Measurements from ENCODE around the gene BSDC1. TPM values are rescaled to one million over a fixed set of nuclear protein-coding genes. Genes with fewer than 3 reads are reported as not detected.
"Not testable (repeated sequence)": the region's sequence is repeated elsewhere in the genome, so short reads cannot be mapped to it uniquely, and the experiment has no call there.

The BSDC1 gene
- total RNA-seq, 2 experiments from 2014 or later, result 26.5 to 31.2 TPM

DNA sequence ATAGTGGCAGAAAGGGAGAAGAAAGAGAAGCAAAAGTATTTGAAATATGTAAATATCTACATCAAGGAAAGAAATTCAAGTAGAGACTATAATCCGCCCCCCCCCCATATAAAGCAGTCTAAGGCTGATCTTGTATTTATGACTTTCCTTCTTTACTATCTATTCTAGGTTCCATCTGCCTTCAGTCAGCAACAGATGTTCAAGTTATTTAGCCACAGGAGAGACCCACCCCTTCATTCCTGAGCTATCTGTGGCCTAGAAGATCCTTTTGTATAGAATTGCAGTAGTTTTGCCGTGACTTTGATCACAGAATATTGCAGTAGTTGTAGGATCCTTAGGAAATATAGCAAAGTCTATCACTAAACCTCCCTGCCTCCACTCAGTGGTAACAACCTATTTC is 10.7 kb upstream of the BSDC1 start:
- Mint-ChIP-seq H3K36me3 (no peaks in the 10 kb centered on the region), H3K27me3 (no peaks in the 10 kb centered on the region), H3K9me3 (no peaks in the 10 kb centered on the region), H3K4me3 (no peak overlapping the region), H3K4me1 (peaks cover 2% of the 10 kb centered on the region), H3K27ac (no peak overlapping the region)
- DNase-seq, result no peak

DNA sequence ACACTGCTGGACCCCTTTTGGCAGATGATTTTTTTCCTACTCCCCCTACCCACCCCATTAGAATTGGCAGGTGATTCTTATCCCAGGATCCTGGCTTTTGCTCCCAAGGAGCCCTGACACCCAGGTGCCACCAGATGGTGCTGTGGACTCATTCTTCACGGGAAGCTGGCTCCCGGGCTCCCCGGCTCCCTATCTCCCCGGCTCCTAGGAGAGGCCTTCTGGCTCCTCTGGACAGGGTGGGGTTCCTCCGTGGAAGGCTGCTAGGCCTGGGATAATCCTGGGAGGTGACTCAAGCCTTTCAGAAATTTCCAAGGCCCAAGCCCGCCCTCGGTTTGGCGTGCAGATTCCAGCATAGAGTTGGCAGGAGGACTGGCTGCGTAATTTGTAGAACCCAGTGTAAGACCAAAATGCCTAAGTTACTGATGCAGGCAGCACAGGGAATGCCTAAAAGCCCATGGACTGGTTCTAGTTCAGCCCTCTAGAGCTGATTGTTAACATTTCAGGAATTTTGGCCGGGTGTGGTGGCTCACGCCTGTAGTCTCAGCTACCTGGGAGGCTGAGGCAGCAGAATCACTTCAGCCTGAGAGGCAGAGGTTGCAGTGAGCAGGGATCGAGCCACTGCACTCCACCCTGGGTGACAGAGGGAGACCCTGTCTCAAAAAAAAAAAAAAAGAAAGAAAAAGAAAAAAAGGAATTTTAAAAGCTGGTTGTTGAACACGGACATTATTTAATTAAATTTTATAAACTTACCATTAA is 6.8 kb upstream of the BSDC1 start:
- peak; percentile 48 for DNase-seq
- no peak overlapping the region for H3K27ac Mint-ChIP-seq
- H3K27me3 Mint-ChIP-seq, result no peaks in the 10 kb centered on the region
- H3K9me3 Mint-ChIP-seq, result peaks cover 2% of the 10 kb centered on the region
- H3K36me3 Mint-ChIP-seq, result no peaks in the 10 kb centered on the region
- H3K4me3 Mint-ChIP-seq, result no peak overlapping the region
- peaks cover 2% of the 10 kb centered on the region for H3K4me1 Mint-ChIP-seq

DNA sequence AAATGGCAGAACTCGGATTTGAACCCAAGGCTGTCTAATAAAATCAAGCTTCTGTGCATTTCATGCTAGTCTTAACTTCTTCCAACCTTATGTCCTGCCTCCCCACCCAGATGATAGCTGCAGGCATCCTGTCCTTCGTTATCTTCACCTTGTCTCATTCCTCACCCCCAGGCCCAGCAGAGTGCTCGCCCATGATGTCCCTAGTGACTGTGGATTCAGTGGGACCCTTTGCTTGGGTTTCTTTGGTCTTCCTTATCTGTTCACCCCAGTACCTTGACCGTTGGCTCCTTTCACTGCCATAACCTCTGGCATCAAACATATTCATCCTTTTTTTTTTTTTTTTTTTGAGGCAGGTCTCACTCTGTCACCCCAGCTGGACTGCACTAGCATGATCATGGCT is 5.6 kb upstream of the BSDC1 start:
- H3K27ac Mint-ChIP-seq, result no peak overlapping the region
- no peak for DNase-seq
- peaks cover 2% of the 10 kb centered on the region for H3K9me3 Mint-ChIP-seq
- no peaks in the 10 kb centered on the region for H3K27me3 Mint-ChIP-seq
- H3K4me1 Mint-ChIP-seq, result peaks cover 5% of the 10 kb centered on the region
- no peak overlapping the region for H3K4me3 Mint-ChIP-seq
- H3K36me3 Mint-ChIP-seq, result no peaks in the 10 kb centered on the region

DNA sequence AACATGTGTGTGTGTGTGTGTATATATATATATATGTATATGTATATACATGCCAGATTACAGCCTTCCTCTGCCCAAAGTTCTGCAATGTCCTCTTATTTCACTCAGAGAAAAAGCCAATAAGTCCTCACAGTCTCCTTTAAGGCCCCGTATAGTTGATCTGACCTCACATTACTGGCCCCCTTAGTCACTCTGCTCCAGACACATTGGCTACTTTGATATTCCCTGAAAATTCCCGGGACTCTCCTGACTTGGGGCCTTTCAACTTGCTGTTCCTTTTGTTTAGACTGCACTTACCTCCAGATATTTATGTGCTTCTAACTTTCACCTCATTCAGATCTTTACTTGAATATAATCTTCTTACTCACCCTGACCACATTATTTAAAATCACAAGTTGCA is 4.2 kb upstream of the BSDC1 start:
- peaks cover 2% of the 10 kb centered on the region for H3K9me3 Mint-ChIP-seq
- H3K27ac Mint-ChIP-seq, result no peak overlapping the region
- peaks cover 9% of the 10 kb centered on the region for H3K4me1 Mint-ChIP-seq
- H3K27me3 Mint-ChIP-seq, result no peaks in the 10 kb centered on the region
- H3K4me3 Mint-ChIP-seq, result no peak overlapping the region
- H3K36me3 Mint-ChIP-seq, result peaks cover 2% of the 10 kb centered on the region
- no peak for DNase-seq

DNA sequence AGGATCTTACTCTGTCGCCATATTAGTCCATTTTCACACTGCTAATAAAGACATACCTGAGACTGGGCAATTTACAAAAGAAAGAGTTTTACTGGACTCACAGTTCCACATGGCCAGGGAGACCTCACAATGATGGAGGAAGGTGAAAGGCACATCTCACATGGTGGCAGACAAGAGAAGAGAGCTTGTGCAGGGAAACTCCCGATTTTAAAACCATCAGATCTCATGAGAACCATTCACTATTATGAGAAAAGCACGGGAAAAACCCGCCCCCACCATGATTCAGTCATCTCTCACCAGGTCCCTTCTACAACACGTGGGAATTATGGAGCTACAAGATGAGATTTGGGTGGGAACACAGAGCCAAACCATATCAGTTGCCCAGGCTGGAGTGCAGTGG is 2.3 kb upstream of the BSDC1 start:
- H3K27ac Mint-ChIP-seq, H3K27me3 Mint-ChIP-seq, DNase-seq, H3K36me3 Mint-ChIP-seq, H3K9me3 Mint-ChIP-seq, H3K4me3 Mint-ChIP-seq: not testable (repeated sequence)
- peaks cover 19% of the 10 kb centered on the region for H3K4me1 Mint-ChIP-seq

DNA sequence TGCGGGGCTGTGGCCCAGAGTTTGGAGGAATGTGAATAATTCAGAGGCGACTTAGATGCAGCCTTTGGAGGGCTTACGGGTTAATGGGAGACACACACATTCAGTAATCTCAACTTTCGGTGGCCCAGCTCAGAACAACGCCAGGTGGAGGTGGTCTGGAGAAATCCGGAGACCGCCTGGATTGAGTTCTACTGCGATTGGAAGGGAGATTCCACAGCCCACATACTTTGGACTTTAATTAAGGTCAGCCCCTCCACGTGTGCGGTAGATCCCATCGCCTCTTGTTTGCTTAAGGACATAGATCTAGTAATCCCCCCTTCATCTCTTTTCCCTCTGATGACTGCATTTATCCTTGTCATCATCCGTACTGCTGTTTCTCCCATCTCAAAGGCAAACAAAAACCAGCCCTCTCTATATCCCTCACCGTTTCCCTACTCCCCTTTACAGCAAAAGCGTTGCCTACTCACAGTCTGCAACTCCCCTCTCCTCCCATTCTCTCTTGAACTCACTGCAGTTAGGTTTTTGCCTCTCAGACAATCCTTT is 720 bp upstream of the BSDC1 start:
- no peak for DNase-seq

DNA sequence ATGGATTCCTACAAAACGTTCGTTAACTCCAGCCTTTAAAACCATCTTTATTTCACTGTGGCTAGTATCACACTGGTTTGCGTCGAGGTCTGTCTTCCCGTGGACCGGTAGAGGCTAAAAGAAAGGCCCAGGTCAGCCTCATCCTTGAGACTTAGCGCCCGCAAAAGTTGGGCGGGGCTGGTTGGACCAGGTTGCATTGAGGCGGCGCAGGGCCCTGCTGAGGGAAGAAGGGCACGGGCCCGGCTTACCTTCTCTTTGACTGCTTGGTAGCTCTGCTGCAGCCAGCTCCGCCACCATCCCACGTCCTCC is 455 bp downstream of the BSDC1 start:
- DNase-seq, result peak; percentile 44
- no peaks in the 10 kb centered on the region for H3K27me3 Mint-ChIP-seq

More for the DNA sequence above, 720 bp upstream of the BSDC1 start:
- H3K4me3 Mint-ChIP-seq, result peak overlapping the region; percentile 100
- peak overlapping the region; percentile 96 for H3K27ac Mint-ChIP-seq
- H3K4me1 Mint-ChIP-seq, result peaks cover 18% of the 10 kb centered on the region
- no peaks in the 10 kb centered on the region for H3K27me3 Mint-ChIP-seq
- peaks cover 2% of the 10 kb centered on the region for H3K9me3 Mint-ChIP-seq
- peaks cover 3% of the 10 kb centered on the region for H3K36me3 Mint-ChIP-seq

DNA sequence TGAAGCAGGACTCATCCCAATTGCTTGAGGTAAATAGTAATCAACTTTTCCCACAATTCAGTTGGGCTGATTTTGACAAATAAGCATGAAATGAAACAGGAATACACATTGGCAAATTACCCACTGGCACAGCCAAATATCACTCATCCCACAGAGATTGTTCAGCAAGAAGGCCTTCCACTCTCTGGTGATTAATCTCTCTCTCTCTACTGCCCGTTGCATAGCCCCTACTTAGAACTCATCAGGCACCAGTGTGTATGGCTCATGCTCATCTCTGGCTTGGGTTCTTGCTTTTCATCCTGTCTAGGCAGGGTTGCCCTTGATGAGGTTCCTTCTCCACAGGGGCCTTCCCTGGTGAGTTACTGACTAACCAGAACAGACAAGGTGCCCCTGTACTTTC is 1.1 kb downstream of the BSDC1 start:
- H3K27ac Mint-ChIP-seq, result peak overlapping the region; percentile 96
- H3K4me3 Mint-ChIP-seq, result peak overlapping the region; percentile 100
- peaks cover 3% of the 10 kb centered on the region for H3K36me3 Mint-ChIP-seq
- H3K9me3 Mint-ChIP-seq, result peaks cover 2% of the 10 kb centered on the region
- peak; percentile 4 for DNase-seq
- H3K4me1 Mint-ChIP-seq, result peaks cover 18% of the 10 kb centered on the region
- no peaks in the 10 kb centered on the region for H3K27me3 Mint-ChIP-seq

More for the DNA sequence above, 455 bp downstream of the BSDC1 start:
- peaks cover 2% of the 10 kb centered on the region for H3K9me3 Mint-ChIP-seq
- peak overlapping the region; percentile 96 for H3K27ac Mint-ChIP-seq
- H3K4me3 Mint-ChIP-seq, result peak overlapping the region; percentile 100
- peaks cover 3% of the 10 kb centered on the region for H3K36me3 Mint-ChIP-seq
- H3K4me1 Mint-ChIP-seq, result peaks cover 18% of the 10 kb centered on the region

DNA sequence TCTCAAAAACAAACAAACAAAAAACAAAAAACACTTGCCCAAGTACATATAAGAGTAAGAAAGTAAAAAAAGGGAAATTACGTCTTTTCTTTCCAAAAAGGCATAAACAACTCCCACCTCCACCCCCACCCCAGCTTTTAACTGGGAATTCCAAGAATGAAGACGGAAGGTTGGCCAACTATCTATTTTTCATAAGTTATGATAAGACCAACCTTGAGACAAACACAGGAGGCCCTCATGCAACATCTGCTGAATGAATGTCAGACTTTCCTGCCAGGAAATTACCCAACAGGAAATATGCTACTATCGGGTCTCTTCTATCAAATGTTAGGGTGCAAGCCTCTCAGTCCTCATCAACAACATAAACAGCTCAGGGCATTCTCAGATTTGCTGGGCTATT is 1.9 kb downstream of the BSDC1 start:
- H3K4me3 Mint-ChIP-seq, result peak overlapping the region; percentile 14
- peaks cover 18% of the 10 kb centered on the region for H3K4me1 Mint-ChIP-seq
- no peaks in the 10 kb centered on the region for H3K27me3 Mint-ChIP-seq
- H3K36me3 Mint-ChIP-seq, result peaks cover 3% of the 10 kb centered on the region
- H3K9me3 Mint-ChIP-seq, result peaks cover 2% of the 10 kb centered on the region
- DNase-seq, result no peak
- peak overlapping the region; percentile 34 for H3K27ac Mint-ChIP-seq

DNA sequence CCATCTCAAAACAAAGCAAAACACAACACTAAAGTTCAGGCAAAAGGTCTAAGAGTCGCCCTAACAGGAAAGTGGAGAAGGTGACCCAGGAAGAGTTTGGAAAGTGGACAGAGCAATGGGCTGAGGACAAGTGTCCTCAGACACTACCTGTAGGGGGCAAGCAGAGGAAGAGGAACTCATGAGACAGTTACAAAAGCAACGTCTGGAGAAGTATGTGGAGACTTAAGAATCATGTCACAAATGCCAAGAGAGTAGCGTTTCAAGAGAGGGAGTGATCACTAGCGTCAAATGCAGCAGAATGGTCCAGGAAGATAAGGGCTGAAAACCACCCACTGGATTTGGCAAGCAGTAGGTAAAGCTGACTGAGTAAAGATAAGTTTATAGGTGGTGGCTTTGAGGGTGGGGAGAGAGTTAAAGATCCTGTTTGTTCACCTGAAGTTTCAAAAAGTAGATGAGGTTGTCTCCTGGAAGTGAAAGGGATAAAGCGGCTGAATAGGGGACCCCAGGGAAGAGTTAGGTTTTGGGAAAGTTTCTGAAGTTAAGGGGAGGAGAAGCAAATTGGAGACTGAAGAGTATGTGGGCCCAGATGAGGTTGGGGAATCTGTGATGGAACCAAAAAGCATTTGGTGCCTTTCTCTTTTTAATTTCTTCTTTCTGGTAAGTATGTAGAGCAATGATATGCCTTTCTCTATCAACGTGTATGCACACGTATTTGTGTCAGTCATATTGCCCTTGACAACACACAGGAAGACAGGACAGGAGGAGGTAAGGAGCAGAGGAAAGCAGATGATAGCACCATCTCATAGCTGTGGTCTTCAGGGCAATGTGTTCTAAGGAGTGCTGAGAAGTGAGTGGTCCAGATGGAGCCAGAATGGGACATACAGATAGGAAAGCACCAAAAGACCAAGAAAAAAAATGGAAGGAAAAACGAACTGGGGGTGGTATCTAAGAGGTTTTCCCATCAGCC is 3.1 kb downstream of the BSDC1 start:
- no peak overlapping the region for H3K4me3 Mint-ChIP-seq
- DNase-seq, result no peak
- peaks cover 19% of the 10 kb centered on the region for H3K4me1 Mint-ChIP-seq
- no peaks in the 10 kb centered on the region for H3K9me3 Mint-ChIP-seq
- H3K36me3 Mint-ChIP-seq, result peaks cover 11% of the 10 kb centered on the region
- H3K27me3 Mint-ChIP-seq, result no peaks in the 10 kb centered on the region
- H3K27ac Mint-ChIP-seq, result no peak overlapping the region

DNA sequence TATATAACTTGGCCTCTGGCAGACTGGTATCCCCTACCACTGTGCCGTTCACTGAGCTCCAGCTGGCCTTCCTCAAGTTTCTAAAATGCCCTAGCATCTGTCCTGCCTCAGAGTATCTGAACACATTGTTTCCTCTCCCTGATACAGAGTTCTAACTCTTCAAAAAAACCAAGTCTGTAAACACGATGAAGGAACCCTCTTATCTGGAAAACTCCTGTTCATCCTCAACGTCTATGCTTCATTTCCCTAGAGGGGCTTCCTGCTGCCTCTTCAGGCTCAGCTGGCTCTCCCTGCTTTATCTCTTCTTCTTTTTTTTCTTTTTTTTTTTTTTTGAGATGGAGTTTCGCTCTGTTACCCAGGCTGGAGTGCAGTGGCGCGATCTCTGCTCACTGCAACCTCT is 5.6 kb downstream of the BSDC1 start:
- no peaks in the 10 kb centered on the region for H3K27me3 Mint-ChIP-seq

DNA sequence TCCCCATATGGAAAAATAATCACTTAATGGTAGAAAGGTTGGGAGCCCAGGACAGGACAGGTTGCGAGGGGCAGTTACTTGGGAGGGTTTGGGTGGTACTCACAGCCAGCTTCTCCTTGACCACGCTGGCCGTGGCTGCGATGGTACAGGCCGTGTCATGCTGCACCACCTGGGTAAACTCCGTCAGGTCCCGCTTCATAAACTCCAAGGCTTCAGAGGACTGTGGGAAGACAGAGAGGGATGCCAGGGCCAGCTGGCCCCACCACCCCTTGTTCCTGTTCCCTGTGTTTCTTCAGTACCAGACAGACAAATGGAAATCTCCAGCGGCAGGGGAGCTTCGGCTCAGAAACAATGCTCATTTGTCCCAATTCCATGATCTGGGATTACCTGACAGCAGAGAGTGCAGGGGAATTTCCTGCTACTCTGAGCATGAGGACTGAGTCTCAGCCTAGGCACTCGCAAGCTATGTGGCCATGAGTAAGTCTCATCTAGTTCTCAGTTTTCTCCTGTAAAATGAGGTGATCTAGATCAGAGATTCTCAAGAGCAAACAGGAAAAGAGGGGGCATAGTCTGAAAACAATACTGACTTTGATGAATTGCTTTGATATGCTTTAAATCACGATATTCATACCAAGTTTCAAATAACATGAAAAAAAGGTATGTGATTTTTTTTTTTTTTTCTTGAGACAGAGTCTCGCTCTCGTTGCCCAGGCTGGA is 7.4 kb downstream of the BSDC1 start:
- H3K4me3 Mint-ChIP-seq, result no peak overlapping the region
- no peaks in the 10 kb centered on the region for H3K27me3 Mint-ChIP-seq
- H3K27ac Mint-ChIP-seq, result no peak overlapping the region
- H3K36me3 Mint-ChIP-seq, result peaks cover 12% of the 10 kb centered on the region
- H3K9me3 Mint-ChIP-seq, result no peaks in the 10 kb centered on the region
- peaks cover 2% of the 10 kb centered on the region for H3K4me1 Mint-ChIP-seq
- DNase-seq, result no peak

More for the DNA sequence above, 5.6 kb downstream of the BSDC1 start:
- Mint-ChIP-seq H3K4me1 (peaks cover 14% of the 10 kb centered on the region), H3K4me3 (no peak overlapping the region), H3K9me3 (no peaks in the 10 kb centered on the region), H3K27ac (no peak overlapping the region), H3K36me3 (peaks cover 14% of the 10 kb centered on the region)
- DNase-seq, result no peak

DNA sequence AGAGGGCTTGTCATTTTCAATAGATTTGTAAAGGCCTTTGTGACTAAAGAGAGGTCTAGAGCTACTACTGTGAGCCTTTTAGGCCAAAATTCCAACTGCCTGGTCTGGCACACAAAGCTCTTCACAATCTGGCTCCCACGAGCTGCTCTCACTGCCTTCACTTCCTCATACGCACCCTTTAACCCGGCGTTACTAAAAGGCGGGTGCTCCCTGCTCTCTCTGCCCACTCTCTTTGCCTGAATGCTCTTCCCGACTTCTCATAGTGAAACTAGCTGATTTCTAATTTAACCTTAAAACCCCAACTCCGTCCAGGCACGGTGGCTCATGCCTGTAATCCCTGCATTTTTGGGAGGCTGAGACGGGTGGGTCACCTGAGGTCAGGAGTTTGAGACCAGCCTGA is 14.2 kb downstream of the BSDC1 start:
- H3K4me3 Mint-ChIP-seq, result no peak overlapping the region
- H3K9me3 Mint-ChIP-seq, result no peaks in the 10 kb centered on the region
- H3K36me3 Mint-ChIP-seq, result peaks cover 14% of the 10 kb centered on the region
- no peaks in the 10 kb centered on the region for H3K27me3 Mint-ChIP-seq
- H3K4me1 Mint-ChIP-seq, result no peaks in the 10 kb centered on the region
- no peak overlapping the region for H3K27ac Mint-ChIP-seq
- no peak for DNase-seq

DNA sequence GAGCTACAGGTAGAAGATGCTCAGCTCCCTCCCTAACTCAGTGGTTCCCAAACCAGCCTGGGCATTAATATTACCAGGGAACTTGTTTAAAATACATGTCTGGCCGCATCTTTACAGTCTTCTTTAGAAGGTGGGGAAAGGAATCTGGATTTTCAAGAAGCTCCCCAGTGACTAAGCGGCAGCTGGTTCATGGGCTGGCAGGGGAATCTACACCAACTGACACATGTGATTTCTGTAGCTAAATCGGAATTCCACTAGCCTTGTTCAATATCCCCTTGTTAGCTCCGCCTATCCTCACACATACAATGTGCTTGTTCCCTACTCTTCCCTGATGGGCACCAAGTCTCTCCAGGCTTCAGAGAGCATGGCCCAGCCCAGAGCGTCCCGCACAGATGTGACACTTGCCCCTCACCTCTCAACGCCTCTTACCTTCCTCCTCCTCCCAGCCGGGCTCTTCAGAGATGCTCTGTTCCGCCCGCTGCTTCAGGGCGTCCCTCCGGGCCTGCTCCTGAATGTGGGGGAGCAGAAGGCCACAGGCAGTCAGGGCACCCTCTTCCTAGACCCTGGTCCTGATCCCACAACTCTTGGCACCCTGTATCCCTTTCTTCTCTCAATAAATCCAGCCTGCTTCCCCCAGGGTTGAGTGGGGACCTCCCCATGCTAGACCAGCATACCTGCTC is 16.6 kb downstream of the BSDC1 start:
- Mint-ChIP-seq H3K36me3 (peaks cover 9% of the 10 kb centered on the region), H3K27me3 (no peaks in the 10 kb centered on the region), H3K9me3 (no peaks in the 10 kb centered on the region), H3K4me1 (peaks cover 1% of the 10 kb centered on the region), H3K27ac (no peak overlapping the region), H3K4me3 (no peak overlapping the region)
- DNase-seq, result no peak
